LNCAP (cell line): ENCODE measurements around the gene POPDC3.

Source experiments
- TF ChIP-seq, protein P1 (sequence below): fragments of 450-650 bp; IDR thresholded peaks from 2 replicates; pipeline ENCODE4 v1.5.1; 2017; ENCODE audit warnings: mild to moderate bottlenecking

The POPDC3 gene

DNA sequence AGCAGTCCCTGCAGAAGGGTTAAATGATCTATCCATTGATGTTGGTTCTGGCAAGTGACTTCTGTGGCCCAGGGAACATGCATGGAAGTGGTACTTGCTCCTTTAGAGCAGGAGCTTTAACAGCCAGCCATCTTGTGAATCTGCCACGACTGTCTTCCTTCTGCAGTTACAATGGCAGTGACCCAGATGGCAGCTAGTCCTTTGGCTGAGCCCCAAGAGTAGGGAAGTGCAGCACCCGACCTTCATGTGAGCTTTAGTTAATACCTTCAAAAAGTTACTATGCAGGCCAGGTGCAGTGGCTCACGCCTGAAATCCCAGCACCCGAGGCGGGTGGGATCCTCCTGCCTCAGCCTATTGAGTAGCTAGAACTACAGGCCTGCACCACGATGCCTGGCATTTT, 66.4 kb downstream of the POPDC3 start:
- TF ChIP-seq, protein P1, sequence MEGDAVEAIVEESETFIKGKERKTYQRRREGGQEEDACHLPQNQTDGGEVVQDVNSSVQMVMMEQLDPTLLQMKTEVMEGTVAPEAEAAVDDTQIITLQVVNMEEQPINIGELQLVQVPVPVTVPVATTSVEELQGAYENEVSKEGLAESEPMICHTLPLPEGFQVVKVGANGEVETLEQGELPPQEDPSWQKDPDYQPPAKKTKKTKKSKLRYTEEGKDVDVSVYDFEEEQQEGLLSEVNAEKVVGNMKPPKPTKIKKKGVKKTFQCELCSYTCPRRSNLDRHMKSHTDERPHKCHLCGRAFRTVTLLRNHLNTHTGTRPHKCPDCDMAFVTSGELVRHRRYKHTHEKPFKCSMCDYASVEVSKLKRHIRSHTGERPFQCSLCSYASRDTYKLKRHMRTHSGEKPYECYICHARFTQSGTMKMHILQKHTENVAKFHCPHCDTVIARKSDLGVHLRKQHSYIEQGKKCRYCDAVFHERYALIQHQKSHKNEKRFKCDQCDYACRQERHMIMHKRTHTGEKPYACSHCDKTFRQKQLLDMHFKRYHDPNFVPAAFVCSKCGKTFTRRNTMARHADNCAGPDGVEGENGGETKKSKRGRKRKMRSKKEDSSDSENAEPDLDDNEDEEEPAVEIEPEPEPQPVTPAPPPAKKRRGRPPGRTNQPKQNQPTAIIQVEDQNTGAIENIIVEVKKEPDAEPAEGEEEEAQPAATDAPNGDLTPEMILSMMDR: no peak

DNA sequence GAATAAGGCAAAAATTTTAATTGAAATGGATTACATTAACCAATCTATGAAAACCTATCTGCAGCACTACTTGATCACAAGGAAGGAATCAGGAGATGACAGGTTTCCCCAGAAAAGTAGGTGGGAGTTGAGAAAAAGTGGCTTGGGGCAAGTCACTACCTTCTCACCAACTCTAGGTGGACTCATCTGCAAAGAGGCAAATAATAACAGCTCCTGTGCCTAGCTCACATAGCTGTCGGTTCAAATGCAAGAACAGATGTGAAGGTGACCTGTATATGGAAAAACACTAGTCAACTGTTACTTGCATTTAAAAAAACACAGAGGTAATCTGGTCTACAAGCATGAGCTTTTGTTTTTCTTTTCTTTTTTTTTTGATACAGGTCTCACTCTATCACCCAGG, 67.2 kb downstream of the POPDC3 start:
- TF ChIP-seq, protein P1: no peak

DNA sequence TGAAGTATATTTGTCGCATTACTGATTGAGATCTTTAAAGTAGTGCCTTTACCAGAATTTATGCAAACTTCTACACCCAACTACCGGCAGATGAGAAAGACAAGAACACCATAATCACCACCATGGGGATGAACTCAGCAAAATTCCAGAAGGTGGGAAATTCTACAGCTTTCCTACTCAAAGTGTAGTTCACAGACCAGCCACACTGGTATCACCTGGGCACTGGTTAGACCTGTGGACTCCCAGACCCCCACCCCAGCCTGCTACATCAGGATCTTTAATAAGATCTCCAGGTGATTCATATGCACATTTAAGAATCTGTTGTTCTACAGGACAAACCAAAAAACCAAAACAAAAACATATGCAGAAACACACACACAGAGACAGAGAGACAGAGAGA, 67.9 kb downstream of the POPDC3 start:
- TF ChIP-seq, protein P1: no peak

DNA sequence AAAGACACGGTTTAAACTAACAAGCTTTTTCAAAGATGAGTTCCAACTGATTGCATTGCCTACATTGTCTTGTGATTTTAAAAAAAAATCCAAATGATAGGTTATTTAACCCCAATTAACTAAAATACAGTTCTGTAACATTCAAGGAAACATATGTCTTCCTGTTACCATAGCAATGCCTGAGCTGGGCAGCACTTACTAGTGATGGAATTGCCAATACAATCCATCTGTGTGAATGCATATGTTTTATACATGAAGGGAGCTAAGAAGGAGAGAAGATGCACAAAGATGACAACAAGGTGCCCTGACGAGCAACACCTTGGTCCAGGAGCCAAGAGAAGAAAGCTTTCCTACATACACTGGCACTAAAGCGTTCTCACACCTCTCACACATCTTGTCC, 68.7 kb downstream of the POPDC3 start:
- TF ChIP-seq, protein P1: no peak

DNA sequence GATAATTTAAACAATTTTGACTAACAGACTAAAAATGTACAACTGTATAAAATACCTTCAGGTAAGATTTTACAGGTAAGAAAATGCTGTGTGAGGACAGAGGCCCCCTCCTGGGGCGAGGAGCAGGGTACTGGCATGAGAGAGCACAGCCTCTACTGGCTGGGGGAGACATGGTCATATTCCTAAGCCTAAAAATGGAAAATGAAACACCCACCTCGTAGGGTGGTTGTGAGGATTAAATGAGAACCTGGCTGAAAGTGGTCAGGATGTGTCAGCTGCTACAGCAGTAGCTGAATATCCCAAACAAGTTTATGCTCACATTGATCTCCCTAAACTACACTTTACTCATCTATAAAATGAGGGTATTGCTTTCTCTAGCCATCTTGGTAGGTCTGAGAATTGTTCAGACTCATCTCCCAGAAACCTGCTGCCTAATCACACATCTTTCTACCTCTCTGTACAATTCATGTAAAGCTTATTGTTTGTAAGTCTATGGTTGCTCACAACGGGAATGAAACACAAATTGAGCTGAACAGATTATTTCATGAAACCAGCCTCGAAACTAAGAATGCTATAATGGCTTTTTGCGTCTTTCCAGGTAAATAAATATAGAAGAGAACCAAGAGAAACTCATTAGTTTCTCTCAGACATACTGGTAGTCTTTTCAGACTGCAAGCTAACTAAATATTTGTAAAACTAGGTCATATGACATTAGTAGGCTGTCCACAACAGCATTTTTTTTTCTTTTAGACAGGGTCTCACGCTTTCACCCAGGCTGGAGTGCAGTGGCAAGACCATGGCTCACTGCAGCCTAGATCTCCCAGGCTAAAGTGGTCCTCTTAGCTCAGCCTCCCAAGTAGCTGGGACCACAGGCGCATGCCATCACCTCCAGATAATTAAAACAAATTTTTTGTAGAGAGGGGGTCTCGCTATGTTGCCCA, 69.6 kb downstream of the POPDC3 start:
- TF ChIP-seq, protein P1: no peak

DNA sequence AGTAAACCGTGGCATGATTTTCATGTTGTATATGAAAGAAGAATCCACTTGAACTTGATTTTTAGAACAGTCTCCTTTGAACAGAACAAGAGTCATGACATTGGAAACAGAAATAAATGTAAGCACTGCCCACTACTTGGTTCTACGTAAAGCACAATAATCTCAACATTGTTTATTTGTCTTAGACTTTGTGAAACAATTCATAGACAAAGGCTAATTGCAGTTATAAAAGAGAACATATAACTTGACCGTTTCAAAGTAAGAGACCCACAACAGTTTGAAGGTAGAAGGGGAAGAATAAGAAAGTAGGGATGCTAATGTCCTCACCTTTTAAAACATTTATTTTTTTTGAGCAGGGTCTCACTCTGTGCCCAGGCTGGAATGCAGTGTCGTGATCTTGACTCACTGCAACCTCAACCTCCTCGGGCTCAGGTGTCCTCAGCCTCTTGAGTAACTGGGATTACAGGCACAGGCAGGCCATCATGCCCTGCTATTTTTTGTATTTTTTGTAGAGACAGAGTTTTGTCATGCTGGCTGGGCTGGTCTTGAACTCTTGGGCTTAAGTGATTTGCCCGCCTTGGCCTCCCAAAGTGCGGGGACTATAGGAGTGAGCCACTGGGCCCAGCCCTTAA, 71.1 kb downstream of the POPDC3 start:
- TF ChIP-seq, protein P1: no peak
